Measurements from ENCODE around the gene ZSWIM8. TPM values are rescaled to one million over a fixed set of nuclear protein-coding genes. Genes with fewer than 3 reads are reported as not detected.
"Not testable (repeated sequence)": the region's sequence is repeated elsewhere in the genome, so short reads cannot be mapped to it uniquely, and the experiment has no call there.

ZSWIM8 gene, protein sequence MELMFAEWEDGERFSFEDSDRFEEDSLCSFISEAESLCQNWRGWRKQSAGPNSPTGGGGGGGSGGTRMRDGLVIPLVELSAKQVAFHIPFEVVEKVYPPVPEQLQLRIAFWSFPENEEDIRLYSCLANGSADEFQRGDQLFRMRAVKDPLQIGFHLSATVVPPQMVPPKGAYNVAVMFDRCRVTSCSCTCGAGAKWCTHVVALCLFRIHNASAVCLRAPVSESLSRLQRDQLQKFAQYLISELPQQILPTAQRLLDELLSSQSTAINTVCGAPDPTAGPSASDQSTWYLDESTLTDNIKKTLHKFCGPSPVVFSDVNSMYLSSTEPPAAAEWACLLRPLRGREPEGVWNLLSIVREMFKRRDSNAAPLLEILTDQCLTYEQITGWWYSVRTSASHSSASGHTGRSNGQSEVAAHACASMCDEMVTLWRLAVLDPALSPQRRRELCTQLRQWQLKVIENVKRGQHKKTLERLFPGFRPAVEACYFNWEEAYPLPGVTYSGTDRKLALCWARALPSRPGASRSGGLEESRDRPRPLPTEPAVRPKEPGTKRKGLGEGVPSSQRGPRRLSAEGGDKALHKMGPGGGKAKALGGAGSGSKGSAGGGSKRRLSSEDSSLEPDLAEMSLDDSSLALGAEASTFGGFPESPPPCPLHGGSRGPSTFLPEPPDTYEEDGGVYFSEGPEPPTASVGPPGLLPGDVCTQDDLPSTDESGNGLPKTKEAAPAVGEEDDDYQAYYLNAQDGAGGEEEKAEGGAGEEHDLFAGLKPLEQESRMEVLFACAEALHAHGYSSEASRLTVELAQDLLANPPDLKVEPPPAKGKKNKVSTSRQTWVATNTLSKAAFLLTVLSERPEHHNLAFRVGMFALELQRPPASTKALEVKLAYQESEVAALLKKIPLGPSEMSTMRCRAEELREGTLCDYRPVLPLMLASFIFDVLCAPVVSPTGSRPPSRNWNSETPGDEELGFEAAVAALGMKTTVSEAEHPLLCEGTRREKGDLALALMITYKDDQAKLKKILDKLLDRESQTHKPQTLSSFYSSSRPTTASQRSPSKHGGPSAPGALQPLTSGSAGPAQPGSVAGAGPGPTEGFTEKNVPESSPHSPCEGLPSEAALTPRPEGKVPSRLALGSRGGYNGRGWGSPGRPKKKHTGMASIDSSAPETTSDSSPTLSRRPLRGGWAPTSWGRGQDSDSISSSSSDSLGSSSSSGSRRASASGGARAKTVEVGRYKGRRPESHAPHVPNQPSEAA (N-terminal part only)
- 50.5 to 59.1 TPM (median 53.2 TPM) in 3 replicates for total RNA-seq (2021)
- percentile 52 among the genes with signal in this experiment for Bru-seq, nascent RNA
- long read RNA-seq, experiment 1, full-length matches to known transcripts, result 8 of 69 reads
- long read RNA-seq, experiment 1, partial matches to known transcripts, result 23 of 69 reads
- long read RNA-seq, experiment 1, other reads (novel, unspliced or antisense), result 38 of 69 reads
- long read RNA-seq, experiment 2, partial matches to known transcripts, result 19 of 32 reads
- long read RNA-seq, experiment 2, other reads (novel, unspliced or antisense), result 12 of 32 reads
- long read RNA-seq, experiment 3, result 0 reads

DNA sequence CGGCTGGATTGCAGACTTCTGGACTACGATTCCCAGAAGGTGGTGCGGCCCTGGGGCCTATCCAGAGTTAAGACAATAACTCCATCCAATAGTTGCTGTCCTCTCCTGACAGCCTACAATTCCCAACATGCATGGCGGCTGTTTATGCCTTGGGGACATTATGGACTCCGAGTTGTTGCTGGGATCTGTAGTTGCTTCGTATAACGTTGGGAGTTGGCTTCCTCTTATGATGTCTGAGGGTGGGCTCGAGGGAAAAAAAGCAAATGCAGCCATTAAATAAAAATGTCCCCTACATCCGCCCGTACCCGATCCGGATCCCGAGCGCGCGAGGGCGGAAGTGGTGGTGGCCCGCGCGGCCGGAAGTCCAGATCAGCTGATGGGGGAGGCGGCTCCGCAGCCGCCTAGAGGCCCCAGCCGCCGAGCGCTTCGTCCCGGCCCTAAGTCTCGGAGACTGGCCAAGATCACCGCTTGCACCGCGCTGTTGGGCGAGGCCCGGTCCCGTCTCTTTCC is at the start of gene ZSWIM8:
TSS of gene ZSWIM8 (plus strand) at position 396 of the 510 bp plus-strand sequence. CDS start 273 bp downstream, outside the sequence.
- H3K36me3 Mint-ChIP-seq, result peaks cover 6% of the 10 kb centered on the region
- ATAC-seq (peak; percentile 90), DNase-seq (ENCODE audit: low spot score) (peak; percentile 80)
- TF ChIP-seq, protein P1, sequence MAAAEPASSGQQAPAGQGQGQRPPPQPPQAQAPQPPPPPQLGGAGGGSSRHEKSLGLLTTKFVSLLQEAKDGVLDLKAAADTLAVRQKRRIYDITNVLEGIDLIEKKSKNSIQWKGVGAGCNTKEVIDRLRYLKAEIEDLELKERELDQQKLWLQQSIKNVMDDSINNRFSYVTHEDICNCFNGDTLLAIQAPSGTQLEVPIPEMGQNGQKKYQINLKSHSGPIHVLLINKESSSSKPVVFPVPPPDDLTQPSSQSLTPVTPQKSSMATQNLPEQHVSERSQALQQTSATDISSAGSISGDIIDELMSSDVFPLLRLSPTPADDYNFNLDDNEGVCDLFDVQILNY (CRISPR knock-in tag; IDR thresholded peaks at IDR 0.05), result 0 out of 2 replicates have a peak, but pooled peaks have one; percentile 29
- TF ChIP-seq, protein P2, sequence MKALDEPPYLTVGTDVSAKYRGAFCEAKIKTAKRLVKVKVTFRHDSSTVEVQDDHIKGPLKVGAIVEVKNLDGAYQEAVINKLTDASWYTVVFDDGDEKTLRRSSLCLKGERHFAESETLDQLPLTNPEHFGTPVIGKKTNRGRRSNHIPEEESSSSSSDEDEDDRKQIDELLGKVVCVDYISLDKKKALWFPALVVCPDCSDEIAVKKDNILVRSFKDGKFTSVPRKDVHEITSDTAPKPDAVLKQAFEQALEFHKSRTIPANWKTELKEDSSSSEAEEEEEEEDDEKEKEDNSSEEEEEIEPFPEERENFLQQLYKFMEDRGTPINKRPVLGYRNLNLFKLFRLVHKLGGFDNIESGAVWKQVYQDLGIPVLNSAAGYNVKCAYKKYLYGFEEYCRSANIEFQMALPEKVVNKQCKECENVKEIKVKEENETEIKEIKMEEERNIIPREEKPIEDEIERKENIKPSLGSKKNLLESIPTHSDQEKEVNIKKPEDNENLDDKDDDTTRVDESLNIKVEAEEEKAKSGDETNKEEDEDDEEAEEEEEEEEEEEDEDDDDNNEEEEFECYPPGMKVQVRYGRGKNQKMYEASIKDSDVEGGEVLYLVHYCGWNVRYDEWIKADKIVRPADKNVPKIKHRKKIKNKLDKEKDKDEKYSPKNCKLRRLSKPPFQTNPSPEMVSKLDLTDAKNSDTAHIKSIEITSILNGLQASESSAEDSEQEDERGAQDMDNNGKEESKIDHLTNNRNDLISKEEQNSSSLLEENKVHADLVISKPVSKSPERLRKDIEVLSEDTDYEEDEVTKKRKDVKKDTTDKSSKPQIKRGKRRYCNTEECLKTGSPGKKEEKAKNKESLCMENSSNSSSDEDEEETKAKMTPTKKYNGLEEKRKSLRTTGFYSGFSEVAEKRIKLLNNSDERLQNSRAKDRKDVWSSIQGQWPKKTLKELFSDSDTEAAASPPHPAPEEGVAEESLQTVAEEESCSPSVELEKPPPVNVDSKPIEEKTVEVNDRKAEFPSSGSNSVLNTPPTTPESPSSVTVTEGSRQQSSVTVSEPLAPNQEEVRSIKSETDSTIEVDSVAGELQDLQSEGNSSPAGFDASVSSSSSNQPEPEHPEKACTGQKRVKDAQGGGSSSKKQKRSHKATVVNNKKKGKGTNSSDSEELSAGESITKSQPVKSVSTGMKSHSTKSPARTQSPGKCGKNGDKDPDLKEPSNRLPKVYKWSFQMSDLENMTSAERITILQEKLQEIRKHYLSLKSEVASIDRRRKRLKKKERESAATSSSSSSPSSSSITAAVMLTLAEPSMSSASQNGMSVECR (CRISPR knock-in tag; IDR thresholded peaks at IDR 0.05; ENCODE audit: borderline replicate concordance), result peak; percentile 72; the same call in 1 of the 2 replicates
- TF ChIP-seq GABPB1 (CRISPR knock-in tag; IDR thresholded peaks at IDR 0.05) (peak; percentile 60; the same call in 1 of the 2 replicates), KAT7 (CRISPR knock-in tag; IDR thresholded peaks at IDR 0.05; ENCODE audit: borderline replicate concordance) (no peak), SP1 (CRISPR knock-in tag; conservative IDR thresholded peaks at IDR 0.05) (peak; percentile 33; the same call in 1 of the 2 replicates), FOXK1 (CRISPR knock-in tag; IDR thresholded peaks at IDR 0.05) (peak; percentile 96), NFYB (CRISPR knock-in tag; conservative IDR thresholded peaks at IDR 0.05; ENCODE audit: low read depth) (peak; percentile 61)
- TF ChIP-seq, protein P3, sequence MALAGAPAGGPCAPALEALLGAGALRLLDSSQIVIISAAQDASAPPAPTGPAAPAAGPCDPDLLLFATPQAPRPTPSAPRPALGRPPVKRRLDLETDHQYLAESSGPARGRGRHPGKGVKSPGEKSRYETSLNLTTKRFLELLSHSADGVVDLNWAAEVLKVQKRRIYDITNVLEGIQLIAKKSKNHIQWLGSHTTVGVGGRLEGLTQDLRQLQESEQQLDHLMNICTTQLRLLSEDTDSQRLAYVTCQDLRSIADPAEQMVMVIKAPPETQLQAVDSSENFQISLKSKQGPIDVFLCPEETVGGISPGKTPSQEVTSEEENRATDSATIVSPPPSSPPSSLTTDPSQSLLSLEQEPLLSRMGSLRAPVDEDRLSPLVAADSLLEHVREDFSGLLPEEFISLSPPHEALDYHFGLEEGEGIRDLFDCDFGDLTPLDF (CRISPR knock-in tag; IDR thresholded peaks at IDR 0.05), result no peak
- TF ChIP-seq, protein P4, sequence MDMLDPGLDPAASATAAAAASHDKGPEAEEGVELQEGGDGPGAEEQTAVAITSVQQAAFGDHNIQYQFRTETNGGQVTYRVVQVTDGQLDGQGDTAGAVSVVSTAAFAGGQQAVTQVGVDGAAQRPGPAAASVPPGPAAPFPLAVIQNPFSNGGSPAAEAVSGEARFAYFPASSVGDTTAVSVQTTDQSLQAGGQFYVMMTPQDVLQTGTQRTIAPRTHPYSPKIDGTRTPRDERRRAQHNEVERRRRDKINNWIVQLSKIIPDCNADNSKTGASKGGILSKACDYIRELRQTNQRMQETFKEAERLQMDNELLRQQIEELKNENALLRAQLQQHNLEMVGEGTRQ (CRISPR knock-in tag; IDR thresholded peaks at IDR 0.05), result peak; percentile 81
- TF ChIP-seq, protein P5, sequence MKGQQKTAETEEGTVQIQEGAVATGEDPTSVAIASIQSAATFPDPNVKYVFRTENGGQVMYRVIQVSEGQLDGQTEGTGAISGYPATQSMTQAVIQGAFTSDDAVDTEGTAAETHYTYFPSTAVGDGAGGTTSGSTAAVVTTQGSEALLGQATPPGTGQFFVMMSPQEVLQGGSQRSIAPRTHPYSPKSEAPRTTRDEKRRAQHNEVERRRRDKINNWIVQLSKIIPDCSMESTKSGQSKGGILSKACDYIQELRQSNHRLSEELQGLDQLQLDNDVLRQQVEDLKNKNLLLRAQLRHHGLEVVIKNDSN (CRISPR knock-in tag; IDR thresholded peaks at IDR 0.05), result peak; percentile 77; the same call in 1 of the 2 replicates
- H3K27ac Mint-ChIP-seq, result peak within 1 kb of the TSS; percentile 97
- peaks cover 29% of the 10 kb centered on the region for H3K4me1 Mint-ChIP-seq
- H3K27me3 Mint-ChIP-seq (ENCODE audit: low read depth), result no peaks in the 10 kb centered on the region
- H3K4me3 Mint-ChIP-seq, result peak within 1 kb of the TSS; percentile 99
- H3K9me3 Mint-ChIP-seq, result no peaks in the 10 kb centered on the region
- CTCF ChIA-PET, result interaction anchor here (0.8 to 1.7 kb wide), 5 partner anchors 11 to 95 kb away, joined by 3 to 7 read pairs (median 4); a partner anchor contains a TSS
- POLR2A ChIA-PET, result no interaction called here

DNA sequence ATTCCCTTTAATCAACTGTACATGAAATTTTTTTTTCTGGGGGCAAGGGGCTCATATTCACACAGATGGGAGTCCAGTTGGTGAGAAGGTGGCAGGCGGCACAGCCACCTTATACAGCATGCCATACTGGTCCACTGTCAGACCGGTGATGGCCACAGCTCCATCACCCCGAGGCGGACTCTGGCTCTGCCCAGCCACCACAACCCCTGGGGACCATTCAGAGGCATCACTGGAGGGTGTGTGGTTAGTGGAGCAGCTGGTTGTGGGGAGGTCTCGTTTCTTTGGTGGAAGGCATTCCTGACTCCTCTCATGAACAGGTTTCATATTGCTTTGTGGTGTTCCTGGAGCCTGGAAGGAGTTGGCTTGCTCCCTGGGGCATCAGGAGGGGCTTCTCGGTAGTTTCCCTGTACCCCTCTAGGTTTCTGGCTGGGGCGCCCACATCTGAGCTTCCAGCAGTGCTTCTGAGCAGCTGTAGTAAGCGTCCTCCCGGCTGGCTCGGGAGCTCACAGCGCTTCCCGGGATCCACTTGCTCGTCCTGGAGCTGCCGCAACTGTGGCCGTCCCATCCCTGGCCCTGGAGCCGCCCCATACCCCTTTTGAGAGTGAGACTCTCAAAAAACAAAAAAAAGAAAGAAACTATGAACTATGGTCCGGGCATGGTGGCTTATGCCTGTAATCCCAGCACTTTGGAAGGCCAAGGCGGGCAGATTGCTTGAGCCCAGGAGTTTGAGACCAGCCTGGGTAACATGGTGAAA is 44.7 kb upstream of the ZSWIM8 start:
- H3K27ac Mint-ChIP-seq; DNase-seq (ENCODE audit: low spot score); H3K9me3 Mint-ChIP-seq; H3K36me3 Mint-ChIP-seq; H3K4me3 Mint-ChIP-seq; CTCF ChIA-PET; H3K27me3 Mint-ChIP-seq (ENCODE audit: low read depth); ATAC-seq: not testable (repeated sequence)
- POLR2A ChIA-PET, result interaction anchor here (1.3 kb wide), 1 partner anchor 10 kb away, joined by 3 read pairs; no protein-coding TSS in a partner anchor
- H3K4me1 Mint-ChIP-seq, result peaks cover 30% of the 10 kb centered on the region

Measured in WTC11 (cell line).